NB4 (cell line): ENCODE data around the gene TACR1.

Experiments
- DNase-seq: peaks from one replicate; pipeline ENCODE4 v3.0.0; 2010; ENCODE audit warnings: low read depth
- H3K4me3 ChIP-seq: one replicate; pipeline ENCODE4 v1.5.1; 2011; ENCODE audit warnings: mild to moderate bottlenecking, low read depth, low read length, moderate library complexity
- CTCF ChIP-seq: IDR thresholded peaks from one replicate; pipeline ENCODE4 v1.5.1; 2012; ENCODE audit warnings: low read depth, low read length
- MAX ChIP-seq: IDR thresholded peaks from 2 replicates; pipeline ENCODE4 v1.6.1; 2011; ENCODE audit warnings: low read depth, low read length
- MYC ChIP-seq: IDR thresholded peaks from 2 replicates; pipeline ENCODE4 v1.6.1; 2011; ENCODE audit warnings: low read depth, low read length
- POLR2A ChIP-seq: IDR thresholded peaks from 2 replicates; pipeline ENCODE4 v1.6.1; 2011; ENCODE audit warnings: mild to moderate bottlenecking; ENCODE audit not compliant: insufficient read length; ENCODE audit errors: extremely low read depth

TACR1 gene

GRCh38 chr2:75195076-75195691 is 4.1 kb downstream of the TACR1 start:
- TF ChIP-seq MYC (no peak), CTCF (no peak), POLR2A (no peak), MAX (no peak)
- no peak for DNase-seq
- no peak overlapping the region for H3K4me3 ChIP-seq

GRCh38 chr2:75194184-75194868 is 5.0 kb downstream of the TACR1 start:
- no peak overlapping the region for H3K4me3 ChIP-seq

GRCh38 chr2:75192496-75192895 is 6.8 kb downstream of the TACR1 start:
- DNase-seq = no peak
- no peak overlapping the region for H3K4me3 ChIP-seq
- TF ChIP-seq MYC (no peak), CTCF (no peak), POLR2A (no peak), MAX (no peak)

More at GRCh38 chr2:75194184-75194868, 5.0 kb downstream of the TACR1 start:
- DNase-seq = no peak
- TF ChIP-seq MYC (no peak), POLR2A (no peak)

DNA sequence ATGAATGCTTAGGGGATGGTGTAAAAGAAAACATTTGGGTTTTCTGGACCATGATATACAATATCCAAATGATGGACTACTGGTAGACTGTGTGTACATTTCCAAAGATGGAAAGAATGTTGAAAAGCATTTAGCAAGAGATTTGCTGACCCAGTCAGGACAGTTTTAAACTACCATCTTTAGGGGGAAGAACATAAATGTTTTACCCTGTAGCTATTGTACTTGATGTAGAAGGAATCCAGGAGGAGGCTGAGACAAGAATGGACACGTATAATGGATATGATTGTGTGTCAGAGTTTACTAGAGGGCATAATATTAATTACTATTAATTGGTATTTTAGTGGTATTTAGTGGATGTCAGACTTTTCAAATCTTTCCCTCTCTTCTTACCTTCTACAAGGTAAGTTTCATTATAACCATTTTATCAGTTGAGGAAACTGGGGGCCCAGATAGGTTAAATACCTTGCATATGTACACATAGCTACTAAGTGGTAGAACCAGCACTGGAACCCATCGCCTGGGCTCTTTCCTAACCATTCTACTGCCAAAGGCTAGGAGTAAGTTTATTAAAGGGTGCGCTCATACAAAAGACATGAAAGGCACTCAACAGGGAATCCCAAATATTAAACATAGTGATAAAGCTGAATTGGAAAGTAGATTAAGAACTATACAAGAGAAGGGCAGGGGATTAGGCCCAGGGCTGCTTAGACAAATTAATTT is 8.9 kb downstream of the TACR1 start:
- no peak for TF ChIP-seq MAX
- no peak for TF ChIP-seq MYC
- TF ChIP-seq CTCF = no peak
- TF ChIP-seq POLR2A = no peak
- no peak overlapping the region for H3K4me3 ChIP-seq
- no peak for DNase-seq

- no peak overlapping the region for H3K4me3 ChIP-seq
- DNase-seq = no peak
These were observed 12.5 kb downstream of the TACR1 start for GRCh38 chr2:75186821-75187220.

More at GRCh38 chr2:75186821-75187220, 12.5 kb downstream of the TACR1 start:
- TF ChIP-seq MAX (no peak), POLR2A (no peak), MYC (no peak), CTCF (no peak)
